ENCODE data around the gene HOXC10.

DNA sequence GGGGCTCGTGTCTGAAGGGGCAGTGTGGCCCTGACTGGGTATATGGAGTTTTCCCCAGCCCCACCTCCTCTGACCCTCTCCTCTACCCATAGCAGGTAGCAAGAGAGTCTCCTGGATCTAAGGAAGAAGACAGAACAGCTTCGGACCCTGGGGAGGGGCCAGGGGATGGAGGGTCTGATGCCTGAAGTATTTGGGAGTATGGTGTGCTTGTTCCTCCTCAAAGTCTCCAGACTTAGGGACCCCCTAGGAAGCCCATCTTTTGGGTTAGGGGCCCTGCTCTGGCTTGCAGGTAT lies 23.3 kb downstream of the HOXC10 start:
- TF ChIP-seq, protein P1, sequence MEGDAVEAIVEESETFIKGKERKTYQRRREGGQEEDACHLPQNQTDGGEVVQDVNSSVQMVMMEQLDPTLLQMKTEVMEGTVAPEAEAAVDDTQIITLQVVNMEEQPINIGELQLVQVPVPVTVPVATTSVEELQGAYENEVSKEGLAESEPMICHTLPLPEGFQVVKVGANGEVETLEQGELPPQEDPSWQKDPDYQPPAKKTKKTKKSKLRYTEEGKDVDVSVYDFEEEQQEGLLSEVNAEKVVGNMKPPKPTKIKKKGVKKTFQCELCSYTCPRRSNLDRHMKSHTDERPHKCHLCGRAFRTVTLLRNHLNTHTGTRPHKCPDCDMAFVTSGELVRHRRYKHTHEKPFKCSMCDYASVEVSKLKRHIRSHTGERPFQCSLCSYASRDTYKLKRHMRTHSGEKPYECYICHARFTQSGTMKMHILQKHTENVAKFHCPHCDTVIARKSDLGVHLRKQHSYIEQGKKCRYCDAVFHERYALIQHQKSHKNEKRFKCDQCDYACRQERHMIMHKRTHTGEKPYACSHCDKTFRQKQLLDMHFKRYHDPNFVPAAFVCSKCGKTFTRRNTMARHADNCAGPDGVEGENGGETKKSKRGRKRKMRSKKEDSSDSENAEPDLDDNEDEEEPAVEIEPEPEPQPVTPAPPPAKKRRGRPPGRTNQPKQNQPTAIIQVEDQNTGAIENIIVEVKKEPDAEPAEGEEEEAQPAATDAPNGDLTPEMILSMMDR (IDR thresholded peaks at IDR 0.05) = no peak
- no peak for TF ChIP-seq POLR2AphosphoS5 (IDR thresholded peaks at IDR 0.05; ENCODE audit: low read depth, low read length)
- TF ChIP-seq, protein P2, sequence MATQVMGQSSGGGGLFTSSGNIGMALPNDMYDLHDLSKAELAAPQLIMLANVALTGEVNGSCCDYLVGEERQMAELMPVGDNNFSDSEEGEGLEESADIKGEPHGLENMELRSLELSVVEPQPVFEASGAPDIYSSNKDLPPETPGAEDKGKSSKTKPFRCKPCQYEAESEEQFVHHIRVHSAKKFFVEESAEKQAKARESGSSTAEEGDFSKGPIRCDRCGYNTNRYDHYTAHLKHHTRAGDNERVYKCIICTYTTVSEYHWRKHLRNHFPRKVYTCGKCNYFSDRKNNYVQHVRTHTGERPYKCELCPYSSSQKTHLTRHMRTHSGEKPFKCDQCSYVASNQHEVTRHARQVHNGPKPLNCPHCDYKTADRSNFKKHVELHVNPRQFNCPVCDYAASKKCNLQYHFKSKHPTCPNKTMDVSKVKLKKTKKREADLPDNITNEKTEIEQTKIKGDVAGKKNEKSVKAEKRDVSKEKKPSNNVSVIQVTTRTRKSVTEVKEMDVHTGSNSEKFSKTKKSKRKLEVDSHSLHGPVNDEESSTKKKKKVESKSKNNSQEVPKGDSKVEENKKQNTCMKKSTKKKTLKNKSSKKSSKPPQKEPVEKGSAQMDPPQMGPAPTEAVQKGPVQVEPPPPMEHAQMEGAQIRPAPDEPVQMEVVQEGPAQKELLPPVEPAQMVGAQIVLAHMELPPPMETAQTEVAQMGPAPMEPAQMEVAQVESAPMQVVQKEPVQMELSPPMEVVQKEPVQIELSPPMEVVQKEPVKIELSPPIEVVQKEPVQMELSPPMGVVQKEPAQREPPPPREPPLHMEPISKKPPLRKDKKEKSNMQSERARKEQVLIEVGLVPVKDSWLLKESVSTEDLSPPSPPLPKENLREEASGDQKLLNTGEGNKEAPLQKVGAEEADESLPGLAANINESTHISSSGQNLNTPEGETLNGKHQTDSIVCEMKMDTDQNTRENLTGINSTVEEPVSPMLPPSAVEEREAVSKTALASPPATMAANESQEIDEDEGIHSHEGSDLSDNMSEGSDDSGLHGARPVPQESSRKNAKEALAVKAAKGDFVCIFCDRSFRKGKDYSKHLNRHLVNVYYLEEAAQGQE (IDR thresholded peaks at IDR 0.05; ENCODE audit: insufficient read depth in 1 of 2, low read depth in 2 of 2, low read length in 1 of 2) = no peak

All from Panc1 (cell line).